GM12864 (cell line): ENCODE measurements around the gene EVX1.

Experiments
- DNase-seq: peaks from one replicate; pipeline ENCODE4 v3.0.0-alpha.2; 2011; ENCODE audit warnings: low read depth
- H3K4me3 ChIP-seq: 2 replicates; pipeline ENCODE4 v1.5.1; 2011; ENCODE audit warnings: mild to moderate bottlenecking, low read depth, low read length, control low read depth
- TF ChIP-seq, protein P1 (sequence below): IDR thresholded peaks from 2 replicates; pipeline ENCODE4 v1.5.1; 2011; ENCODE audit warnings: low read depth, mild to moderate bottlenecking, moderate library complexity, low read length, control low read depth, inconsistent platforms; ENCODE audit errors: missing control alignments

EVX1 gene

GRCh38 chr7:27277628-27278027, 35.0 kb downstream of the EVX1 start:
- TF ChIP-seq, protein P1, sequence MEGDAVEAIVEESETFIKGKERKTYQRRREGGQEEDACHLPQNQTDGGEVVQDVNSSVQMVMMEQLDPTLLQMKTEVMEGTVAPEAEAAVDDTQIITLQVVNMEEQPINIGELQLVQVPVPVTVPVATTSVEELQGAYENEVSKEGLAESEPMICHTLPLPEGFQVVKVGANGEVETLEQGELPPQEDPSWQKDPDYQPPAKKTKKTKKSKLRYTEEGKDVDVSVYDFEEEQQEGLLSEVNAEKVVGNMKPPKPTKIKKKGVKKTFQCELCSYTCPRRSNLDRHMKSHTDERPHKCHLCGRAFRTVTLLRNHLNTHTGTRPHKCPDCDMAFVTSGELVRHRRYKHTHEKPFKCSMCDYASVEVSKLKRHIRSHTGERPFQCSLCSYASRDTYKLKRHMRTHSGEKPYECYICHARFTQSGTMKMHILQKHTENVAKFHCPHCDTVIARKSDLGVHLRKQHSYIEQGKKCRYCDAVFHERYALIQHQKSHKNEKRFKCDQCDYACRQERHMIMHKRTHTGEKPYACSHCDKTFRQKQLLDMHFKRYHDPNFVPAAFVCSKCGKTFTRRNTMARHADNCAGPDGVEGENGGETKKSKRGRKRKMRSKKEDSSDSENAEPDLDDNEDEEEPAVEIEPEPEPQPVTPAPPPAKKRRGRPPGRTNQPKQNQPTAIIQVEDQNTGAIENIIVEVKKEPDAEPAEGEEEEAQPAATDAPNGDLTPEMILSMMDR, result no peak
- no peak for DNase-seq
- H3K4me3 ChIP-seq, result no peak overlapping the region

DNA sequence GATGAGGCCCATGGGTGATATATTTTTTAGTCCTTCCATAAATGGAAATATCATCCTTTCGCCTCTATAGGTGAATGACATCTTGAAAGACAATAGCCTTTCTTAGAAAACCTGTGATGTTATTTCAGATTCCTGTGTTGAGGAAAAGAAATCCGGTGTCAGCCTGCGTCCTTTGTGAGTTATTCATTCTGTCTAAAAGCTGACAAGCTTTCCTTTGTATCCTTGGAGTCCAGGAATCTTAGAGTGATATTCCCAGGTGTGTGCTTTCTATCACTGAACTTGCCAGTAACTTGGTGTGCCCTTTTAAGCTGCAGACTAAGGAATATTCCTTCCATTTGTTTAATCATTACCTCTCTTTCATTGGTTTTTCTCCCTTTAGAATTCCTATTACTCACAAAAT, 41.0 kb downstream of the EVX1 start:
- no peak for DNase-seq
- TF ChIP-seq, protein P1, result no peak
- H3K4me3 ChIP-seq, result no peak overlapping the region

- DNase-seq, result no peak
- H3K4me3 ChIP-seq, result no peak overlapping the region
- TF ChIP-seq, protein P1, result no peak
Observed at GRCh38 chr7:27295236-27295635, 52.6 kb downstream of the EVX1 start.

DNA sequence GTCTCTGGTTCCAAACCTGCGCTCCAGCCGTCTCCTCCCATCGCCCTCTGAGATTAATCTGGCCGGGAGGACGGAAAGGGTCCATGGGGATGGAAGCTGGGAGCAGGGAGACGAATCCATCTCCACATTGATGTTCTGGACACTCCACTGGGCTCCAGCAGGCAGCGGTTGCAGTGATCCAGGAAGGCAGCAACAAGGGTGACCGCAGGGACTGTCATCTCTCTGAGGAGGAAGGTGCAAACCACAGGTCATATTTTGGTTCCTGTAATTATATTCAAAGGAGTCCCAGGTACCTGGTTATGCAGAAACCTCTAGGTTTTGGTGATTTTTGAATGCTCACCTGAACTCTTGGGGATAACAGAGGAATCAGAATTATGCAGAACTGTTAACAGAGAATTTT, 54.8 kb downstream of the EVX1 start:
- H3K4me3 ChIP-seq, result no peak overlapping the region
- TF ChIP-seq, protein P1, result no peak
- no peak for DNase-seq
